HL-60 (cell line): Measurements from ENCODE around the gene ERGIC1.
"Not testable (repeated sequence)": the region's sequence is repeated elsewhere in the genome, so short reads cannot be mapped to it uniquely, and the experiment has no call there.

ENCODE experiments used
- DNase-seq, 2 experiments: peaks; one replicate each; pipeline ENCODE4 v3.0.0-alpha.2; 2010 to 2020; ENCODE audit warnings: low read depth in 1 of 2, low spot score in 1 of 2
- H3K27ac ChIP-seq: fragments of 250-450 bp; sonication (Bioruptor Pico); replicated peaks from 2 replicates; pipeline ENCODE4 v1.5.1; 2020; ENCODE audit warnings: mild to moderate bottlenecking, moderate library complexity
- H3K27me3 ChIP-seq: fragments of 250-450 bp; sonication (Bioruptor Pico); 2 replicates; pipeline ENCODE4 v1.5.1; 2021; ENCODE audit warnings: mild to moderate bottlenecking, moderate library complexity; ENCODE audit not compliant: insufficient read depth, poor library complexity, severe bottlenecking
- H3K4me3 ChIP-seq: replicated peaks from 2 replicates; pipeline ENCODE4 v1.5.1; 2011; ENCODE audit warnings: mild to moderate bottlenecking, control low read depth, low read length; ENCODE audit not compliant: insufficient read depth
- CTCF ChIP-seq: IDR thresholded peaks from one replicate; pipeline ENCODE4 v1.5.1; 2011; ENCODE audit warnings: low read length, control low read depth, inconsistent platforms; ENCODE audit not compliant: insufficient read depth
- GABPA ChIP-seq: IDR thresholded peaks from 2 replicates; pipeline ENCODE4 v1.6.1; 2012; ENCODE audit warnings: low read depth
- POLR2AphosphoS5 ChIP-seq: IDR thresholded peaks from 2 replicates; pipeline ENCODE4 v1.6.1; 2012; ENCODE audit warnings: low read depth
- REST ChIP-seq: IDR thresholded peaks from 2 replicates; pipeline ENCODE4 v1.6.1; 2012; ENCODE audit warnings: low read depth; ENCODE audit not compliant: insufficient replicate concordance
- SPI1 ChIP-seq: IDR thresholded peaks from 2 replicates; pipeline ENCODE4 v1.6.1; 2012; ENCODE audit warnings: low read depth, mild to moderate bottlenecking, borderline replicate concordance

The ERGIC1 gene

GRCh38 chr5:172849606-172850453, 15.8 kb downstream of the ERGIC1 start:
- no peak for DNase-seq
- H3K27ac ChIP-seq, result no peak overlapping the region
- TF ChIP-seq POLR2AphosphoS5 (no peak), GABPA (no peak), CTCF (no peak), SPI1 (no peak), REST (no peak)

GRCh38 chr5:172850454-172850797, 16.4 kb downstream of the ERGIC1 start:
- H3K27ac ChIP-seq, result no peak overlapping the region
- no peak overlapping the region for H3K4me3 ChIP-seq
- no peaks in the 10 kb centered on the region for H3K27me3 ChIP-seq
- DNase-seq, result no peak
- TF ChIP-seq REST, result no peak
- no peak for TF ChIP-seq POLR2AphosphoS5

More at GRCh38 chr5:172849606-172850453, 15.8 kb downstream of the ERGIC1 start:
- H3K4me3 ChIP-seq, result no peak overlapping the region
- no peaks in the 10 kb centered on the region for H3K27me3 ChIP-seq

- not testable (repeated sequence) for H3K27ac ChIP-seq, H3K27me3 ChIP-seq, H3K4me3 ChIP-seq, DNase-seq
These were observed 17.2 kb downstream of the ERGIC1 start for GRCh38 chr5:172851254-172851653.

GRCh38 chr5:172852490-172853354, 18.7 kb downstream of the ERGIC1 start:
- peak in 1 of 2 experiments; percentile 45 for DNase-seq
- H3K4me3 ChIP-seq, result no peak overlapping the region
- H3K27ac ChIP-seq, result no peak overlapping the region
- TF ChIP-seq GABPA (no peak), REST (no peak), POLR2AphosphoS5 (no peak), CTCF (no peak), SPI1 (no peak)
- no peaks in the 10 kb centered on the region for H3K27me3 ChIP-seq
